CD14-positive monocyte (primary cell): ENCODE data around the gene ZBTB4. TPM values are rescaled to one million over a fixed set of nuclear protein-coding genes. Genes with fewer than 3 reads are reported as not detected.

Source experiments
- DNase-seq, 3 donors: peaks; one replicate each; pipeline ENCODE4 v3.0.0-alpha.2; 2011 to 2022
- H2AFZ ChIP-seq: 2 replicates; pipeline ENCODE4 v1.6.0; 2012; ENCODE audit warnings: mild to moderate bottlenecking, low read depth, low read length, inconsistent platforms; ENCODE audit not compliant: insufficient read depth, poor library complexity, severe bottlenecking
- H3K27ac ChIP-seq, 2 donors: 1 replicate in 1 of 2; 2 replicates in 1 of 2; pipeline ENCODE4 v1.5.1; 2012 to 2013; ENCODE audit warnings: low read length in 2 of 2, control low read depth in 1 of 2, inconsistent platforms in 1 of 2, low read depth in 1 of 2, mild to moderate bottlenecking in 1 of 2
- H3K27me3 ChIP-seq, 2 donors: one replicate each; pipeline versions ENCODE4 v1.6.0 to v1.6.1; 2011 to 2013; ENCODE audit warnings: low read length in 2 of 2; ENCODE audit not compliant: control insufficient read depth in 2 of 2, insufficient read depth in 2 of 2
- H3K36me3 ChIP-seq, 2 donors: replicated peaks in 1 of 2; 1 replicate in 1 of 2; 2 replicates in 1 of 2; pipeline versions ENCODE4 v1.5.1 to v1.6.1; 2012 to 2013; ENCODE audit warnings: low read length in 2 of 2, control low read depth in 1 of 2, inconsistent platforms in 1 of 2, mild to moderate bottlenecking in 1 of 2; ENCODE audit not compliant: insufficient read depth in 2 of 2, control insufficient read depth in 1 of 2
- H3K4me1 ChIP-seq, 2 donors: 1 replicate in 1 of 2; 2 replicates in 1 of 2; pipeline versions ENCODE4 v1.5.1 to v1.6.1; 2012 to 2013; ENCODE audit warnings: low read length in 2 of 2, control low read depth in 1 of 2, inconsistent platforms in 1 of 2, mild to moderate bottlenecking in 1 of 2, moderate library complexity in 1 of 2; ENCODE audit not compliant: insufficient read depth in 2 of 2, control insufficient read depth in 1 of 2
- H3K4me2 ChIP-seq: replicated peaks from 2 replicates; pipeline ENCODE3; 2012; ENCODE audit warnings: low read length, moderate library complexity, mild to moderate bottlenecking; ENCODE audit not compliant: poor library complexity, severe bottlenecking; ENCODE audit errors: extremely low read depth
- H3K4me3 ChIP-seq, 3 experiments: fragments of 200-600 bp in 1 of 3; sonication (generic) in 1 of 3; replicated peaks in 1 of 3; 1 replicate in 2 of 3; 2 replicates in 1 of 3; pipeline ENCODE4 v1.5.1; 2011 to 2013; ENCODE audit warnings: low read length in 3 of 3, mild to moderate bottlenecking in 3 of 3, control low read depth in 2 of 3, low read depth in 2 of 3, inconsistent platforms in 1 of 3, moderate library complexity in 1 of 3
- H3K79me2 ChIP-seq: 2 replicates; pipeline ENCODE4 v1.6.0; 2012; ENCODE audit warnings: mild to moderate bottlenecking, control low read depth, inconsistent platforms, low read length, moderate library complexity; ENCODE audit not compliant: insufficient read depth
- H3K9ac ChIP-seq: 2 replicates; pipeline ENCODE4 v1.6.0; 2017; ENCODE audit warnings: low read length, mild to moderate bottlenecking; ENCODE audit not compliant: insufficient read depth, poor library complexity, severe bottlenecking
- H3K9me3 ChIP-seq, 2 donors: replicated peaks in 1 of 2; 1 replicate in 1 of 2; 2 replicates in 1 of 2; pipeline versions ENCODE4 v1.5.1 to v1.6.1; 2012 to 2013; ENCODE audit warnings: low read length in 2 of 2, control low read depth in 1 of 2; ENCODE audit not compliant: control insufficient read depth in 1 of 2, insufficient read depth in 1 of 2
- H4K20me1 ChIP-seq: 2 replicates; pipeline ENCODE4 v1.6.0; 2012; ENCODE audit warnings: mild to moderate bottlenecking, low read length, control low read depth, moderate library complexity; ENCODE audit not compliant: insufficient read depth
- H3K27ac Mint-ChIP-seq, 7 donors: one replicate each; pipeline ENCODE4 v1.8.0; 2020; ENCODE audit warnings: mild to moderate bottlenecking in 7 of 7, mixed read lengths in 7 of 7, moderate library complexity in 6 of 7, inconsistent platforms in 2 of 7
- H3K27me3 Mint-ChIP-seq, 3 donors: one replicate each; pipeline ENCODE4 v1.8.0; 2021 to 2022; ENCODE audit warnings: low read depth in 3 of 3, mild to moderate bottlenecking in 3 of 3, mixed read lengths in 3 of 3, moderate library complexity in 3 of 3, inconsistent platforms in 1 of 3
- H3K36me3 Mint-ChIP-seq, 2 donors: one replicate each; pipeline ENCODE4 v1.8.0; 2020; ENCODE audit warnings: mixed read lengths in 2 of 2, inconsistent platforms in 1 of 2, mild to moderate bottlenecking in 1 of 2
- H3K4me1 Mint-ChIP-seq: one replicate; pipeline ENCODE4 v1.8.0; 2020; ENCODE audit warnings: mild to moderate bottlenecking, mixed read lengths
- H3K4me3 Mint-ChIP-seq, 2 donors: one replicate each; pipeline ENCODE4 v1.8.0; 2020; ENCODE audit warnings: mild to moderate bottlenecking in 2 of 2, mixed read lengths in 2 of 2, moderate library complexity in 1 of 2
- H3K9me3 Mint-ChIP-seq, 7 donors: one replicate each; pipeline ENCODE4 v1.8.0; 2020 to 2022; ENCODE audit warnings: mixed read lengths in 7 of 7, mild to moderate bottlenecking in 6 of 7, moderate library complexity in 6 of 7, inconsistent platforms in 2 of 7
- CTCF ChIP-seq: fragments of 200-600 bp; IDR thresholded peaks from one replicate; pipeline ENCODE4 v1.8.0; 2022; ENCODE audit warnings: antibody characterized with exemption, mild to moderate bottlenecking
- WGBS: methylation state at CpG from one replicate; pipeline ENCODE4 v1.1.5; 2013; ENCODE audit warnings: missing lambda C conversion rate; ENCODE audit not compliant: insufficient coverage; 5-methylcytosine and 5-hydroxymethylcytosine counted together
- intact Hi-C, 2 donors: fragments of 100-400 bp; cut with micrococcal nuclease; formaldehyde crosslinking; loops; one replicate each; pipeline versions ENCODE4 v1.15.0 to v1.15.1; 2023
- polyA plus RNA-seq, 3 donors: library from polyadenylated mRNA; depleted of rRNA in 1 of 3; unstranded in 2 of 3; stranded (reverse) in 1 of 3; fragments of 300-500 nt in 2 of 3; fragments of >200 nt in 1 of 3; fragmentation: Illumina TruSeq in 2 of 3; gene quantifications; 1 replicate in 2 of 3; 2 replicates in 1 of 3; pipeline ENCODE4 v1.2.3, GENCODE V29; 2012 to 2021

ZBTB4 gene
- polyA plus RNA-seq, 3 donors = 3.4 to 8.1 (median 4.4) TPM

GRCh38 chr17:7466318-7466638, 13.2 kb downstream of the ZBTB4 start:
- Mint-ChIP-seq H3K36me3 (peaks cover 20 to 38% of the 10 kb centered on the region in 2 donors), H3K4me1 (peaks cover 21% of the 10 kb centered on the region)

GRCh38 chr17:7465597-7466275, 13.7 kb downstream of the ZBTB4 start:
- WGBS = 93% methylated on average over 28 of the region's 33 CpGs
- H3K9ac ChIP-seq = peak overlapping the region; percentile 45
- no peaks in the 10 kb centered on the region for H3K9me3 ChIP-seq
- no peaks in the 10 kb centered on the region for H4K20me1 ChIP-seq
- peak overlapping the region in 1 of 3 experiments; percentile 46 for H3K4me3 ChIP-seq
- Mint-ChIP-seq H3K4me3 (no peak overlapping the region), H3K27ac (peak overlapping the region in 4 of 7 donors; percentile 88 to 97 (median 94)), H3K36me3 (peaks cover 20 to 38% of the 10 kb centered on the region in 2 donors), H3K27me3 (no peaks in the 10 kb centered on the region), H3K4me1 (peaks cover 21% of the 10 kb centered on the region), H3K9me3 (no peaks in the 10 kb centered on the region)
- H3K36me3 ChIP-seq = peaks cover 22 to 33% of the 10 kb centered on the region in 2 donors
- H3K4me2 ChIP-seq = peak overlapping the region; percentile 63
- H2AFZ ChIP-seq = no peak overlapping the region
- H3K27ac ChIP-seq = peak overlapping the region; percentile 80 to 85
- peaks cover 21 to 24% of the 10 kb centered on the region in 2 donors for H3K4me1 ChIP-seq
- intact Hi-C loops = loop anchor here in 1 of 2 donors (1.0 kb wide), 1 partner anchor 10 kb away; no protein-coding TSS in a partner anchor
- DNase-seq = no peak
- H3K27me3 ChIP-seq = no peaks in the 10 kb centered on the region
- TF ChIP-seq CTCF = no peak
- peaks cover 19% of the 10 kb centered on the region for H3K79me2 ChIP-seq

More at GRCh38 chr17:7466318-7466638, 13.2 kb downstream of the ZBTB4 start:
- Mint-ChIP-seq H3K9me3 (no peaks in the 10 kb centered on the region), H3K4me3 (peak overlapping the region; percentile 41 to 82), H3K27me3 (no peaks in the 10 kb centered on the region), H3K27ac (peak overlapping the region; percentile 88 to 97 (median 94))
- WGBS = 41% methylated on average over 5 of the region's 9 CpGs
- intact Hi-C loops = loop anchor here in 1 of 2 donors (1.0 kb wide), 1 partner anchor 11 kb away; no protein-coding TSS in a partner anchor
- Histone ChIP-seq H3K27ac (peak overlapping the region; percentile 80 to 85), H3K4me2 (peak overlapping the region; percentile 63), H3K27me3 (no peaks in the 10 kb centered on the region), H3K9me3 (no peaks in the 10 kb centered on the region), H3K79me2 (peaks cover 22% of the 10 kb centered on the region), H3K4me3 (peak overlapping the region in 1 of 3 experiments; percentile 46), H3K4me1 (peaks cover 21 to 24% of the 10 kb centered on the region in 2 donors), H2AFZ (peak overlapping the region; percentile 62), H4K20me1 (no peaks in the 10 kb centered on the region), H3K36me3 (peaks cover 22 to 33% of the 10 kb centered on the region in 2 donors), H3K9ac (peak overlapping the region; percentile 45)
- no peak for TF ChIP-seq CTCF
- peak in 2 of 3 donors; percentile 37 to 52 for DNase-seq
